Measurements from ENCODE around the gene MED23. TPM values are rescaled to one million over a fixed set of nuclear protein-coding genes. Genes with fewer than 3 reads are reported as not detected.

Gene MED23
- total RNA-seq, 1 donor from 2014 or later, result 20.8 TPM

GRCh38 chr6:131638013-131638412 lies 10.0 kb upstream of the MED23 start:
- Histone ChIP-seq H3K4me3 (ENCODE audit: low read depth, low read length) (no peak overlapping the region), H3K36me3 (ENCODE audit: control insufficient read depth, insufficient read depth, low read length) (no peaks in the 10 kb centered on the region), H3K27me3 (ENCODE audit: control insufficient read depth, insufficient read depth, low read length) (no peaks in the 10 kb centered on the region)
- DNase-seq (ENCODE audit: low read depth), result no peak
- TF ChIP-seq CTCF (IDR thresholded peaks at IDR 0.05; ENCODE audit: insufficient read depth, low read length, poor library complexity, severe bottlenecking), result no peak

- H3K4me3 ChIP-seq (ENCODE audit: low read depth, low read length), result no peak within 1 kb of the TSS
- DNase-seq (ENCODE audit: low read depth), result no peak
Observed at GRCh38 chr6:131636880-131637792, 9.1 kb upstream of the MED23 start, which contains the start of gene ENPP3. TSS of gene ENPP3 (plus strand) at chr6:131637302. CDS start at chr6:131637385, 83 bp downstream.

GRCh38 chr6:131635384-131636340 lies 7.6 kb upstream of the MED23 start:
- TF ChIP-seq CTCF (IDR thresholded peaks at IDR 0.05; ENCODE audit: insufficient read depth, low read length, poor library complexity, severe bottlenecking), result no peak
- Histone ChIP-seq H3K4me3 (ENCODE audit: low read depth, low read length) (no peak overlapping the region), H3K36me3 (ENCODE audit: control insufficient read depth, insufficient read depth, low read length) (no peaks in the 10 kb centered on the region), H3K27me3 (ENCODE audit: control insufficient read depth, insufficient read depth, low read length) (no peaks in the 10 kb centered on the region)
- DNase-seq (ENCODE audit: low read depth), result peak; percentile 51

More at GRCh38 chr6:131636880-131637792, 9.1 kb upstream of the MED23 start, which contains the start of gene ENPP3:
- TF ChIP-seq CTCF (IDR thresholded peaks at IDR 0.05; ENCODE audit: insufficient read depth, low read length, poor library complexity, severe bottlenecking), result no peak
- no peaks in the 10 kb centered on the region for H3K27me3 ChIP-seq (ENCODE audit: control insufficient read depth, insufficient read depth, low read length)
- no peaks in the 10 kb centered on the region for H3K36me3 ChIP-seq (ENCODE audit: control insufficient read depth, insufficient read depth, low read length)

- Histone ChIP-seq H3K36me3 (ENCODE audit: control insufficient read depth, insufficient read depth, low read length) (no peaks in the 10 kb centered on the region), H3K27me3 (ENCODE audit: control insufficient read depth, insufficient read depth, low read length) (no peaks in the 10 kb centered on the region), H3K4me3 (ENCODE audit: low read depth, low read length) (no peak overlapping the region)
- no peak for TF ChIP-seq CTCF (IDR thresholded peaks at IDR 0.05; ENCODE audit: insufficient read depth, low read length, poor library complexity, severe bottlenecking)
- no peak for DNase-seq (ENCODE audit: low read depth)
Observed at GRCh38 chr6:131631625-131632289, 3.7 kb upstream of the MED23 start.

- H3K27me3 ChIP-seq (ENCODE audit: control insufficient read depth, insufficient read depth, low read length), result no peaks in the 10 kb centered on the region
- no peaks in the 10 kb centered on the region for H3K36me3 ChIP-seq (ENCODE audit: control insufficient read depth, insufficient read depth, low read length)
- no peak for DNase-seq (ENCODE audit: low read depth)
- H3K4me3 ChIP-seq (ENCODE audit: low read depth, low read length), result no peak overlapping the region
- no peak for TF ChIP-seq CTCF (IDR thresholded peaks at IDR 0.05; ENCODE audit: insufficient read depth, low read length, poor library complexity, severe bottlenecking)
Observed at GRCh38 chr6:131629651-131630050, 1.6 kb upstream of the MED23 start.

Measured in kidney epithelial cell (primary cell).